Body of pancreas (tissue), 4 donors: ENCODE results near the gene CDKN2C. TPM values are rescaled to one million over a fixed set of nuclear protein-coding genes. Genes with fewer than 3 reads are reported as not detected.
"Not testable (repeated sequence)": the region's sequence is repeated elsewhere in the genome, so short reads cannot be mapped to it uniquely, and the experiment has no call there.

Experiments
- ATAC-seq: fragments of 150-250 bp; one replicate; pipeline ENCODE4 v1.9.1; 2016
- DNase-seq, 4 donors: peaks; one replicate each; pipeline ENCODE4 v3.0.0-alpha.2; 2019
- H3K27ac ChIP-seq, 4 donors: fragments of 200-600 bp; sonication (generic); 1 replicate in 3 of 4; 2 replicates in 1 of 4; pipeline versions ENCODE4 v1.5.1 to v1.6.1; 2016 to 2019; ENCODE audit warnings: mild to moderate bottlenecking in 1 of 4, mixed read lengths in 1 of 4, moderate library complexity in 1 of 4
- H3K27me3 ChIP-seq, 2 donors: fragments of 200-600 bp; sonication (generic); one replicate each; pipeline ENCODE4 v1.6.0; 2016; ENCODE audit warnings: mild to moderate bottlenecking in 1 of 2
- H3K36me3 ChIP-seq, 2 donors: fragments of 200-600 bp; sonication (generic); replicated peaks in 1 of 2; 2 replicates each; pipeline ENCODE4 v1.5.1; 2016; ENCODE audit warnings: low read depth in 2 of 2; ENCODE audit not compliant: insufficient read depth in 1 of 2
- H3K4me1 ChIP-seq: fragments of 200-600 bp; sonication (generic); one replicate; pipeline ENCODE4 v1.6.0; 2016
- H3K4me3 ChIP-seq, 2 donors: fragments of 200-600 bp; sonication (generic); 1 replicate in 1 of 2; 2 replicates in 1 of 2; pipeline ENCODE4 v1.5.1; 2016 to 2019
- H3K9me3 ChIP-seq, 3 donors: fragments of 200-600 bp; sonication (generic); 1 replicate in 2 of 3; 2 replicates in 1 of 3; pipeline ENCODE4 v1.5.1; 2016
- CTCF ChIP-seq, 7 experiments: fragments of 450-650 bp in 4 of 7; fragments of 200-600 bp in 3 of 7; sonication (generic) in 3 of 7; IDR thresholded peaks; one replicate each; pipeline ENCODE4 v1.5.1; 2016 to 2019; ENCODE audit warnings: antibody characterized with exemption in 7 of 7
- POLR2A ChIP-seq, 3 donors: fragments of 450-650 bp; IDR thresholded peaks; one replicate each; pipeline ENCODE4 v1.6.1; 2016; ENCODE audit warnings: antibody characterized with exemption in 3 of 3, mild to moderate bottlenecking in 2 of 3
- WGBS, 2 donors: methylation state at CpG; one replicate each; pipeline ENCODE4 v1.1.5; 2017; 5-methylcytosine and 5-hydroxymethylcytosine counted together
- intact Hi-C: fragments of 100-400 bp; cut with DNase I; formaldehyde crosslinking; loops from one replicate; pipeline ENCODE4 v1.15.1; 2023
- total RNA-seq, 2 donors: library from RNA; depleted of rRNA; stranded (reverse); fragments of >200 nt; gene quantifications; one replicate each; pipeline ENCODE4 v1.1.0, GENCODE V29; 2016

CDKN2C gene
- total RNA-seq, 2 donors from 2014 or later: 7.6 to 11.9 TPM

- Histone ChIP-seq H3K27ac (no peak overlapping the region), H3K9me3 (no peaks in the 10 kb centered on the region), H3K4me1 (no peaks in the 10 kb centered on the region), H3K27me3 (no peaks in the 10 kb centered on the region), H3K36me3 (no peaks in the 10 kb centered on the region), H3K4me3 (no peak overlapping the region)
- intact Hi-C loops: no loop called here
- DNase-seq (no peak), ATAC-seq (no peak)
- 79 to 82% methylated on average over 4 of the region's 4 CpGs for WGBS, 2 donors
- no peak for TF ChIP-seq CTCF (IDR thresholded peaks at IDR 0.05)
- TF ChIP-seq POLR2A (IDR thresholded peaks at IDR 0.05): no peak
Observed at GRCh38 chr1:50994997-50995396, 25.0 kb downstream of the CDKN2C start.

- Histone ChIP-seq H3K36me3 (no peaks in the 10 kb centered on the region), H3K4me3 (no peak overlapping the region), H3K4me1 (no peaks in the 10 kb centered on the region), H3K27me3 (no peaks in the 10 kb centered on the region), H3K9me3 (no peaks in the 10 kb centered on the region), H3K27ac (no peak overlapping the region)
- ATAC-seq (no peak), DNase-seq (no peak)
- TF ChIP-seq POLR2A (IDR thresholded peaks at IDR 0.05): no peak
- no peak for TF ChIP-seq CTCF (IDR thresholded peaks at IDR 0.05)
- intact Hi-C loops: no loop called here
- 33 to 39% methylated on average over 1 of the region's 1 CpG for WGBS, 2 donors
Observed at GRCh38 chr1:50995651-50996050, 25.6 kb downstream of the CDKN2C start.

GRCh38 chr1:50996083-50996482, 26.0 kb downstream of the CDKN2C start:
- Histone ChIP-seq H3K4me3 (no peak overlapping the region), H3K36me3 (no peaks in the 10 kb centered on the region), H3K4me1 (no peaks in the 10 kb centered on the region), H3K27ac (no peak overlapping the region), H3K9me3 (no peaks in the 10 kb centered on the region), H3K27me3 (no peaks in the 10 kb centered on the region)
- no peak for DNase-seq
- intact Hi-C loops: no loop called here
- 75 to 81% methylated on average over 3 of the region's 3 CpGs for WGBS, 2 donors
- ATAC-seq: no peak
- TF ChIP-seq POLR2A (IDR thresholded peaks at IDR 0.05): no peak
- TF ChIP-seq CTCF (IDR thresholded peaks at IDR 0.05): no peak

- 60 to 77% methylated on average over 1 of the region's 1 CpG for WGBS, 2 donors
- H3K36me3 ChIP-seq, intact Hi-C loops, ATAC-seq, H3K27me3 ChIP-seq, H3K4me3 ChIP-seq, H3K27ac ChIP-seq, H3K4me1 ChIP-seq, DNase-seq, H3K9me3 ChIP-seq: not testable (repeated sequence)
Observed at GRCh38 chr1:50999375-50999774, 29.3 kb downstream of the CDKN2C start.

GRCh38 chr1:51000160-51000559, 30.1 kb downstream of the CDKN2C start:
- Histone ChIP-seq H3K36me3 (no peaks in the 10 kb centered on the region), H3K27ac (no peak overlapping the region), H3K4me1 (no peaks in the 10 kb centered on the region), H3K27me3 (no peaks in the 10 kb centered on the region), H3K9me3 (no peaks in the 10 kb centered on the region), H3K4me3 (no peak overlapping the region)
- ATAC-seq (no peak), DNase-seq (no peak)
- WGBS, 2 donors: 100% methylated on average over 1 of the region's 1 CpG
- TF ChIP-seq POLR2A (IDR thresholded peaks at IDR 0.05): no peak
- no peak for TF ChIP-seq CTCF (IDR thresholded peaks at IDR 0.05)
- intact Hi-C loops: no loop called here
